D721Med (cell line): ENCODE measurements around the gene HIGD2A.

Experiments
- DNase-seq: peaks from one replicate; pipeline ENCODE4 v3.0.0; 2011; ENCODE audit warnings: low spot score; ENCODE audit not compliant: insufficient read length
- FAIRE-seq: peaks from 2 replicates; lab custom pipeline; 2011; peaks lifted over from hg19 to GRCh38; lab: Jason Lieb, UNC
- CTCF ChIP-seq: IDR thresholded peaks from 2 replicates; pipeline ENCODE4 v1.5.1; 2012; ENCODE audit warnings: mild to moderate bottlenecking, control low read depth; ENCODE audit not compliant: insufficient read depth; ENCODE audit errors: missing control alignments

The HIGD2A gene

GRCh38 chr5:176352116-176352878 is 36.3 kb upstream of the HIGD2A start:
- no peak for FAIRE-seq
- DNase-seq: no peak
- TF ChIP-seq CTCF: no peak

- DNase-seq: no peak
- no peak for TF ChIP-seq CTCF
- FAIRE-seq: no peak
These were observed 35.0 kb upstream of the HIGD2A start for GRCh38 chr5:176353533-176353932.

- no peak for TF ChIP-seq CTCF
- no peak for DNase-seq
- FAIRE-seq: no peak
These were observed 33.0 kb upstream of the HIGD2A start for GRCh38 chr5:176355400-176356178.

- no peak for DNase-seq
- no peak for TF ChIP-seq CTCF
- no peak for FAIRE-seq
These were observed 32.4 kb upstream of the HIGD2A start for GRCh38 chr5:176356179-176356566.

- TF ChIP-seq CTCF: no peak
These were observed 28.9 kb upstream of the HIGD2A start for GRCh38 chr5:176359658-176360057.

GRCh38 chr5:176360894-176361436 is 27.6 kb upstream of the HIGD2A start:
- no peak for FAIRE-seq
- TF ChIP-seq CTCF: no peak
- DNase-seq: no peak

More at GRCh38 chr5:176359658-176360057, 28.9 kb upstream of the HIGD2A start:
- no peak for FAIRE-seq
- no peak for DNase-seq
